Neural cell (in vitro differentiated cells): Measurements from ENCODE around the gene RAD51C.

Source experiments
- CTCF ChIP-seq: fragments of 450-650 bp; IDR thresholded peaks from 2 replicates; pipeline ENCODE4 v1.5.1; 2014; ENCODE audit warnings: antibody characterized with exemption, mild to moderate bottlenecking, moderate library complexity; ENCODE audit not compliant: poor library complexity, severe bottlenecking
- EZH2 ChIP-seq: fragments of 200-600, 300-800 bp; shearing (Covaris generic), sonication (generic); IDR thresholded peaks from 2 replicates; pipeline ENCODE4 v1.6.1; 2014; ENCODE audit warnings: antibody characterized with exemption, low read length, borderline replicate concordance, mild to moderate bottlenecking; ENCODE audit not compliant: insufficient read depth, poor library complexity, severe bottlenecking
- POLR2AphosphoS5 ChIP-seq: IDR thresholded peaks from 2 replicates; pipeline ENCODE4 v1.6.1; 2012
- TAF1 ChIP-seq: IDR thresholded peaks from 2 replicates; pipeline ENCODE4 v1.6.1; 2012; ENCODE audit warnings: low read depth

GRCh38 chr17:58755577-58756245 lies 63.3 kb downstream of the RAD51C start, which contains the start of gene PPM1E:
- TF ChIP-seq CTCF (peak; percentile 30), POLR2AphosphoS5 (peak; percentile 94), TAF1 (peak; percentile 89), EZH2 (no peak)
